ENCODE measurements around the gene ITPR1.

The ITPR1 gene

GRCh38 chr3:4797201-4797705 lies 304.1 kb downstream of the ITPR1 start:
- DNase-seq = no peak

- no peak for DNase-seq
Measured at GRCh38 chr3:4799266-4800256, 306.4 kb downstream of the ITPR1 start.

GRCh38 chr3:4800595-4800994 lies 307.4 kb downstream of the ITPR1 start:
- no peak for DNase-seq

DNA sequence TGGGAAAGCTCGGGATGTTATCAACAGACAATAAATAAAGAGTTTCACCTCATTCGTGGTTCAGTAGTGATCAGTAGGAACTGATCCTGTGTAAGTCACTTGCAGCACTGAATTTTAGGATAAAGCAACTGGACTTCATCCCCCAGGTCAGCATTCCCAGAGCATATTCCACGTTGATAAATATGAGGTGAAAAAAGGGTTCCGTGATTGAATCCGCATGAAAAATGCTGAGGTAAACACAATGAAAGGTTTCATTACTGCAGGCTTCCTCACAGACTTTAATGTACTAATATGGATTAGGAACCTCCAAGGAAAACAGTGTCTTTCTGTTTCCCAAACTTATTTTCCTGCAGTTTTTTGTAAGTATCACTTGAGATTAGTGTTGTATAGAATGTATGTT lies 308.7 kb downstream of the ITPR1 start:
- DNase-seq = no peak

GRCh38 chr3:4802903-4803302 lies 309.8 kb downstream of the ITPR1 start:
- DNase-seq = no peak

DNA sequence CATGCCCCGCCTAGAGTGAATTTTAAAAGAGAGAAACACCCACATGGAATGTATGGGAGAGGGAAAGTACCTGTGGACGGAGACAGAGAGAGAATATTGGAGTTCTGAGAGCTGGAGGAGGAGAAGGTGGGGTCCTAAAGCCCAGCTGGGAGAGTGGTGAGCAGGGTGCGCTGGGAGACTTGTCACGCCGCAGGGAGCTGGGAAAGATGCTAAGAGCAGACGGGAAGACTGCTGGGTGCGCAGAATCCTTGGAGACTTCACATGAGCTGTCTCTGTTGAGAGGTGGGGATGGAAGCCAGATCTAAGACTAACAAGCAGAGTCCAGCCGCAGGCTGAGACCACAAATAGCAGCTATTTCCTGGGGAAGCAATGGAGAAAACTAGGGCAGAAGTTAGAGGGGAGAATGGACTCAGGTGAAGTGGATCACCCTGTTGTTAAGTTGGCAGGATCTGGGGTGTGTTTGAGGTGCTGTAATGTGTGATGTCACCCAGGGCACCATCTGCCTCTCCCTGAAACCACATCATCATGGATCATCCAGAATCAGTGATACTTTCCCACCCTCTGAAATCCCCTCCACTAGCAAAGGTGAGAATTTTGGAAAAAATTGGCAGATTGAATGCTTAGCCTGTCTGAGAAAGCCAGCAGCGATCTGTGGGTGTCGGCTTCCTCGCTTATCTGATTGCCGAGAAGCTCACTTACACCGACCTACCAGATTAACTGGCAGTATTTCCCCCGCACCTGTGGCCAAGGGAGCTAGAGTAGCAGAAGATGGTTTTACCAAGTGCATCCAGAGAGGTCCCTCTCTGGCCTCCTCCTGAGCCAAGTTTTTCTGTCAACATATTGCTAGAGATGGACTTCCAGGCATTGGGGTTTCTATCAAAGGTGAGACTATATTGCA lies 311.3 kb downstream of the ITPR1 start:
- DNase-seq = no peak

DNA sequence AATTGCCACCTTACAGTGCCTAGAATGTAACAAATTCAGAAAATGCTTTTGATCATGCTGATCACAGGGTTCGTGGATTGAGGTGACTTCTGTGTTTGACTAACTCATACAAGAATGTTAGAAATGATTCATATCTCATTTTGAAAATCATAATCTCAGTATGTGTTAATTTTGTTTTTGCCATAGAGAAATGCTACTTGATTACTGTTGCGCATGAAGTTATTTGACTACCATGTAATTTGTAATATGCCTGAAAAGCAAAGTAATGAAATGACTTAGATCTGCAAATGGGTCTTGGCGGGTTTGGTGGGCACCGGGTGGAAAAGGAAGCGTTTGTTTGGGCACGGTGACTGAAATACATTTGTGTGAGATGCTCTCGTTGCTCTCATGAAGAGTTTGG lies 312.5 kb downstream of the ITPR1 start:
- DNase-seq = no peak

GRCh38 chr3:4806535-4807108 lies 313.5 kb downstream of the ITPR1 start:
- no peak for DNase-seq

DNA sequence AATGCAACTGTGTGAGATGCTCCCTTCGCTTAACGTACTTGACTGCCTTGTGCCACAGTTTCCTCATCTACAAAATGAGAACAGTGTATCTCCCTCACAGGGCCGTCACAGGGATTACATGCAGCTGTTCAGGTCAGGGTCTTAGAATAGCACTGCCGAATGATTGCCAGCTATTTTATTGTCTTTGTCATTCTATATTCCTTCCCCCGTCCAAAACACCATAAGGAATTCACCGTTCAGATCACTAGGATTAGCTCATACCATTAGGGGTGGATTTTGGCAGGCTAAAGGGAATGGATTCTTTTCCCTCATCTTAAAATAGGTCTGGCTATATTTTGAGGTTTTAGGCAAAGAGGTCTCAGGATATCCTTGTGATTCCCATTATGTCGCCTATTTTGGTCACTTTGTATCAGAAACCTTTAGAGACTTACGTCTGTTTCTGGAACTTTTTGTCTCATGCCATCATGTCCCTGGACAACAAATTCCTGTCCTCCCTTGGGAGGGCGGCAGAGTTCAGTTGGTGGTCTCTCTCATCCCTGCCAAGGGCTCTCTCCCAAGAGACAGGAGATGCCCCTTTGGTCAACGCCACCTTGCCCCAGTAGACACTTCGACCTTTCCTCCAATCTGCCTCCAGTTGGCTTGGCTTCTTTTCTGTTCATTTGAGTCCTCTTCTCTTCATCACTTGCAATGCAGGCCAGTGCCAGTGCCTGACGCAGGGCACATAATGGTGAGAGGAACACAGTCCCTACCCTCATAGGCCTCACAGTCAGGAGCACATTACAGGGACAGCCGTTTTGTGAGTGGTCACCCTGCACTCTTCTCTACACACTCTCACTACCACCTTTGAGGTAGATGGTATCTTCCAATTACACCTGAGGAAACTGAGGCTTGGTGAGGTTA lies 314.5 kb downstream of the ITPR1 start:
- DNase-seq = no peak

- DNase-seq = no peak
Measured at GRCh38 chr3:4808637-4809036, 315.5 kb downstream of the ITPR1 start.

GRCh38 chr3:4809922-4810321 lies 316.8 kb downstream of the ITPR1 start:
- DNase-seq = no peak

DNA sequence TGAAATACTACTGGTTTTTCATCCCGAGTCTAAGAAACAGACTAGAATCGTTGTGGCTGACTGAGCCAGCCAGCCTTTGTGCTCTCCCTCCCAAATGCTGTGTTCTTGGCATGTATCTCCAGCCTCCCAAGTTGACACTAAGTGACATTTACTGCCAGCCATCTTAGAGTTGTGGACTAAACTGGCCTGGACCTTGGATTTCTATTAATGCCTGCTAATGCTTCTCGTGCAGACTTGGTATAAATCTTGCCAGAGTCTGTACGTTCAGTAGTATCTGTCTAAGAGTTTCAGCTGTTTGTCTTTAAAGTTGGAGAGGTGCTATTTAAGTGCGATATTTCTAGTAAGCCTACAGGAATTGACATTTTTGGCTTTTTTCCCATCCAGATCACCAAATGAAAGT lies 319.4 kb downstream of the ITPR1 start:
- DNase-seq = no peak

- no peak for DNase-seq
Measured at GRCh38 chr3:4813909-4814304, 320.8 kb downstream of the ITPR1 start.

DNA sequence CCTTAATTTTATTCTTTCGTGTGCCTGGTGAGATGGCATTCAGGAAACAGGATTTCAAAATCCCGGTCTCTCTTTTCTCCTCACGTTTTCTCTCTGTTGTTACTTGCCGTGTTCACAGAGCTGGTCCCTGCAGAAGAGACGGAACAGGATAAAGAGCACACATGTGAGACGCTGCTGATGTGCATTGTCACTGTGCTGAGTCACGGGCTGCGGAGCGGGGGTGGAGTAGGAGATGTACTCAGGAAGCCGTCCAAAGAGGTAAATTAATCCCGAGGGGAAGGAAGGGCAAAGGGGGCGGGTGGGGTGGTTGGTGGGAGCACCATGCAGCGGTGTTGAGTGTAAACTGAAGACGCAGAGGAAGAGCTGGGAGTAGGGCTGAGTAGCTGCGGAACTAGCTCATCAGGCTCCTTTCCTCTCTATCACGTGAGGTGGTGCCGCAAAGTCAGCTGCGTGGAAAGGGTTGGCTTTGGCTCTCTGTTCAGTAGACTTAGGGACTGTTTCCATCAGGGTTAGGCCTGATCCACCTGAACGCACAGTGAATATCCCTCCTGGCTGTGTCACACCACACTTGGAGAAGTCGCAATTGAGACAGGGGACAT lies 321.3 kb downstream of the ITPR1 start:
- DNase-seq = no peak

DNA sequence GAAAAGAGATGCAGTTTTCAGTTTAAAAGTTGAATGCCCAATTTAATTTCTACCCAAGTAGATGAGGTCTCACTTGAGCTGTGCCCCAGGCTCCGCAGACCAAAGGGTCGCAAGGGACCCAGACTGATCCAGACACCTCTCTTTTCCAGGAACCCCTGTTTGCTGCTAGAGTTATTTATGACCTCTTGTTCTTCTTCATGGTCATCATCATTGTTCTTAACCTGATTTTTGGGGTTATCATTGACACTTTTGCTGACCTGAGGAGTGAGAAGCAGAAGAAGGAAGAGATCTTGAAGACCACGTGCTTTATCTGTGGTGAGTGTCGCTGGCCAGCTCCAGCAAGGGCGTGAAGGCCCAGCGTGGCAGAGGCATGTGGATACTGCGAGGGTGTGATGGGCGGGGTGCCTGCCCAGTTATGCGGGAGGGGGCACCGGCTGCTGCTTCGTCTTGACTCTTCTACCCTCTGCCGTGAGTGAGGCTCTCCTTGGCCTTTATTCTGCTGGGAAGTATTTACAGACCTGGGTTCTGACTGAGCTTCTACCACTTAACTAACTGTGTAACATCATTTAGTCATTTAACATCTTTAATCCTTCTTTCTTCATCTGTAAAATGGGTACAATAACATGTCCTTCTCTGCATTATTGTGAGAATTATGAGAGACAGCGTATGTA lies 321.9 kb downstream of the ITPR1 start:
- no peak for DNase-seq

DNA sequence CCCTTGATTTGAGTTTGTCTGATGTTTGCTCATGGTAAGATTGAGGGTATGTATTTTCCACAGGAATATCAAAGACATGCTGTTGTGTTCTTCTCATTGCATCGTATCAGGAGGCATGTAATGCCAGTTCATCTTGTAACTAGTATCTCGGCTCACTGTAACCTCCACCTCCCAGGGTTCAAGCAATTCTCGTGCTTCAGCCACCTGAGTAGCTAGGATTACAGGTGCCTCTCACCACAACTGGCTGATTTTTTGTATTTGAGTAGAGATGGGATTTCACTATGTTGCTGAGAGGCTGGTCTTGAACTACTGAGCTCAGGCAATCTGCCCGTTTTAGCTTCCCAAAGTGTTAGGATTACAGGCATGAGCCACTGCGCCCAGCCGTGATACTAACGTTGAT lies 323.2 kb downstream of the ITPR1 start:
- no peak for DNase-seq

- no peak for DNase-seq
Measured at GRCh38 chr3:4816718-4817117, 323.6 kb downstream of the ITPR1 start.

DNA sequence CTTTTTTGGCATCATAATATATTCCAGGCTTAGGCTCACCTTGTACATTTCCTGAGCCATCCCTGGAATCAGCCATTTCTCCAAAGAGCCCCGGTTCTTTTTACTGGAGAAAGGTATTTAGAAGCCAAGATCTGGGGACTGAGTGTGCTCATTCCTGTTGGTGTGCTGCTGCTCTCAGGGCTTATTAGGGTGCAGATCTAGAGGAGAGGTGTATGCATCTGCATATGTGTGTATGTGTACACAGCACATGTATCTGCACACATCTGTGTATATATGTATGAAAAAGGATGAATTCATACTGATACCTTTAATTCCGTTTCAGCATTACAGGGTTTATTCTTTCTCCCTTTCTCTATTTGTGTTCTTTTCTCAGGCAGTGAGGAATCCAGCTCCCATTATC lies 324.0 kb downstream of the ITPR1 start:
- DNase-seq = no peak

DNA sequence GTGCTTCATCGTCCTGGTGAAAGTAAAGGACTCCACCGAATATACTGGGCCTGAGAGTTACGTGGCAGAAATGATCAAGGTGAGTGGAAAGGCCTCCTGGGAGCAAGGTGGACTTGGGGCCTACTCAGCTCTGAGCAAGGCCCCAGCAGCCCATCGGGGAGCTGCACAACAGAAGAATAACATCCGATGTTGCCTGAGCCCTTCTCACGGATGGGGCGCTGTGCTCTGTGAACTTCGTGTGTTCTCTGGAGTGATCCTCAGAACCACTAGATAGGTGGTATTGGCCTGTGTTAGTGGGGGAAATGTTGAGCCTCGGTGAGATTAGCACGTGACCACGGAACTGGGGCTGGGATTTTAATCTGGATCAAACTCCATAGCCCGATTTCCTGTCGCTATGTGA lies 325.0 kb downstream of the ITPR1 start:
- no peak for DNase-seq

DNA sequence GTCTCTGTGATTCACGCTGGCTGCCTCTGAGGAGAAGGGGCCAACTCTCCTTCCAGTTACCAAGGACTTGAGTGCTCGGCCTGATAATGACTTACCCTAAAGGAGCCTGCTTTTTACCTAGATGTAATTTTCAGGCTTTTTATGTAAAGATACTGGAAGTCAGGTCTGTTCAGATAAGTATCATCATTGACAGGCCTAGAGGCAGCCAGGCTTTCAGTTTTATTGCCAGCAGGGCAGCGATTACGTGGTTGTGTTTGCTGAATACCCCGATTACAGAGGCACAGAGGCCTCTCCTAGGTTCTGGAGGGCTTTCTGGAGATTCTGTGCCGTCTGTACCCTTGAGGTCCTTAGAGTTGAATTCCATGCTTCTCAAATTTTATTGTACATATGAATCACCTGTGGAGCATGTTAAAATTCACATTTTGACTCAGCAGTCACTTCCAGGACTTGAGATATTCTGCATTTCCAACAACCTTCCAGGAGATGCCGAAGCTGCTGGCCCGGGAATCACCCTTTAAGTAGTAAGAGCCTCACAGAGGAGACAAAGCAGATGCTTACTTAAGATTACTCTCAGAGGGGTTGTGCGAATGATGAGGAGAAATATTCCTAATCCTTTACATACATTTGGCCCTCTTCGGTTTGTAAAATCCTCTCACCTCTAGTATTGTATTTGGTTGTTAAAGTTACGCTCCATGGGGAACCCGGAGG lies 326.0 kb downstream of the ITPR1 start:
- DNase-seq = no peak
